HEK293 (cell line): Measurements from ENCODE around the gene SPON1.

Experiments
- SP2 ChIP-seq: fragments of 450-650 bp; formaldehyde crosslinking; IDR thresholded peaks from 2 replicates; pipeline ENCODE4 v1.5.1; 2016; ENCODE audit warnings: missing biosample characterization, missing genetic modification characterization
- YY1 ChIP-seq: fragments of 450-650 bp; formaldehyde crosslinking; IDR thresholded peaks from 2 replicates; pipeline ENCODE4 v1.5.1; 2018; ENCODE audit warnings: missing biosample characterization, missing genetic modification characterization
- ZBTB1 ChIP-seq: fragments of 450-650 bp; formaldehyde crosslinking; IDR thresholded peaks from 2 replicates; pipeline ENCODE4 v1.5.1; 2016; ENCODE audit warnings: missing biosample characterization, missing genetic modification characterization
- ZNF175 ChIP-seq: fragments of 450-650 bp; formaldehyde crosslinking; IDR thresholded peaks from 2 replicates; pipeline ENCODE4 v1.5.1; 2016; ENCODE audit warnings: missing biosample characterization, missing genetic modification characterization
- ZNF19 ChIP-seq: fragments of 450-650 bp; formaldehyde crosslinking; IDR thresholded peaks from 2 replicates; pipeline ENCODE4; 2016; ENCODE audit warnings: missing biosample characterization, missing genetic modification characterization, low read depth
- ZNF423 ChIP-seq: fragments of 450-650 bp; formaldehyde crosslinking; IDR thresholded peaks from 2 replicates; pipeline ENCODE4 v1.5.1; 2016; ENCODE audit warnings: missing biosample characterization, missing genetic modification characterization
- ZNF658 ChIP-seq: fragments of 450-650 bp; formaldehyde crosslinking; IDR thresholded peaks from 2 replicates; pipeline ENCODE4; 2016; ENCODE audit warnings: missing biosample characterization, missing genetic modification characterization
- ZNF777 ChIP-seq: fragments of 450-650 bp; formaldehyde crosslinking; IDR thresholded peaks from 2 replicates; pipeline ENCODE4 v1.5.1; 2017; ENCODE audit warnings: missing biosample characterization, missing genetic modification characterization, borderline replicate concordance
- ZNF830 ChIP-seq: fragments of 450-650 bp; IDR thresholded peaks from 2 replicates; pipeline ENCODE4 v1.5.0; 2018; ENCODE audit warnings: missing biosample characterization, missing genetic modification characterization, low read depth, mild to moderate bottlenecking, moderate library complexity
- TF ChIP-seq, protein P1 (sequence below): fragments of 450-650 bp; formaldehyde crosslinking; IDR thresholded peaks from 2 replicates; pipeline ENCODE4 v1.5.1; 2016; ENCODE audit warnings: missing biosample characterization, missing genetic modification characterization
- TF ChIP-seq, protein P2 (sequence below): fragments of 450-650 bp; formaldehyde crosslinking; IDR thresholded peaks from 2 replicates; pipeline ENCODE4 v1.5.1; 2016; ENCODE audit warnings: missing biosample characterization, missing genetic modification characterization
- TF ChIP-seq, protein P3 (sequence below): fragments of 450-650 bp; formaldehyde crosslinking; IDR thresholded peaks from 2 replicates; pipeline ENCODE4 v1.5.1; 2016; ENCODE audit warnings: missing biosample characterization, missing genetic modification characterization, borderline replicate concordance
- TF ChIP-seq, protein P4 (sequence below): fragments of 450-650 bp; formaldehyde crosslinking; IDR thresholded peaks from 2 replicates; pipeline ENCODE4 v1.5.1; 2016; ENCODE audit warnings: missing biosample characterization, missing genetic modification characterization

DNA sequence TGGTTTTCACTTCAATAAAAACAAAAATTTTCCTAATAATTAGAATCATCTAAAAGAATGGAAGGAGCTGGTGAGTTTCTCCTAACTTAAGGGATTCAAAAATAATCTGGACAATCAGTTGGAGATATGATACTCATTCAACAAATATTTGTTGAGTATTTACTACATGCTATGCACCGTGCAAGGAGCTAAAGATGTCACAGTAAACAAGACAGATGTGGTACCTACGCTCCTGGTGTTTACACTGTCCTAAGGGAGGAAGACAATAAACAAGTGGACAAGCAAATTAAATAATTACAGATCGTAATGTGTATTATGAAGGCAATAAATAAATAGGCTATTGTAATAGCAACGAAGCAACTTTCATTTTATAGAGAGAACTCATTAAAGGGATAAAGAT is 9.9 kb upstream of the SPON1 start:
- TF ChIP-seq ZNF175: no peak
- no peak for TF ChIP-seq SP2 (tag by site-specific recombination)
- TF ChIP-seq, protein P1, sequence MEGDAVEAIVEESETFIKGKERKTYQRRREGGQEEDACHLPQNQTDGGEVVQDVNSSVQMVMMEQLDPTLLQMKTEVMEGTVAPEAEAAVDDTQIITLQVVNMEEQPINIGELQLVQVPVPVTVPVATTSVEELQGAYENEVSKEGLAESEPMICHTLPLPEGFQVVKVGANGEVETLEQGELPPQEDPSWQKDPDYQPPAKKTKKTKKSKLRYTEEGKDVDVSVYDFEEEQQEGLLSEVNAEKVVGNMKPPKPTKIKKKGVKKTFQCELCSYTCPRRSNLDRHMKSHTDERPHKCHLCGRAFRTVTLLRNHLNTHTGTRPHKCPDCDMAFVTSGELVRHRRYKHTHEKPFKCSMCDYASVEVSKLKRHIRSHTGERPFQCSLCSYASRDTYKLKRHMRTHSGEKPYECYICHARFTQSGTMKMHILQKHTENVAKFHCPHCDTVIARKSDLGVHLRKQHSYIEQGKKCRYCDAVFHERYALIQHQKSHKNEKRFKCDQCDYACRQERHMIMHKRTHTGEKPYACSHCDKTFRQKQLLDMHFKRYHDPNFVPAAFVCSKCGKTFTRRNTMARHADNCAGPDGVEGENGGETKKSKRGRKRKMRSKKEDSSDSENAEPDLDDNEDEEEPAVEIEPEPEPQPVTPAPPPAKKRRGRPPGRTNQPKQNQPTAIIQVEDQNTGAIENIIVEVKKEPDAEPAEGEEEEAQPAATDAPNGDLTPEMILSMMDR (tag by site-specific recombination): no peak
- TF ChIP-seq, protein P2, sequence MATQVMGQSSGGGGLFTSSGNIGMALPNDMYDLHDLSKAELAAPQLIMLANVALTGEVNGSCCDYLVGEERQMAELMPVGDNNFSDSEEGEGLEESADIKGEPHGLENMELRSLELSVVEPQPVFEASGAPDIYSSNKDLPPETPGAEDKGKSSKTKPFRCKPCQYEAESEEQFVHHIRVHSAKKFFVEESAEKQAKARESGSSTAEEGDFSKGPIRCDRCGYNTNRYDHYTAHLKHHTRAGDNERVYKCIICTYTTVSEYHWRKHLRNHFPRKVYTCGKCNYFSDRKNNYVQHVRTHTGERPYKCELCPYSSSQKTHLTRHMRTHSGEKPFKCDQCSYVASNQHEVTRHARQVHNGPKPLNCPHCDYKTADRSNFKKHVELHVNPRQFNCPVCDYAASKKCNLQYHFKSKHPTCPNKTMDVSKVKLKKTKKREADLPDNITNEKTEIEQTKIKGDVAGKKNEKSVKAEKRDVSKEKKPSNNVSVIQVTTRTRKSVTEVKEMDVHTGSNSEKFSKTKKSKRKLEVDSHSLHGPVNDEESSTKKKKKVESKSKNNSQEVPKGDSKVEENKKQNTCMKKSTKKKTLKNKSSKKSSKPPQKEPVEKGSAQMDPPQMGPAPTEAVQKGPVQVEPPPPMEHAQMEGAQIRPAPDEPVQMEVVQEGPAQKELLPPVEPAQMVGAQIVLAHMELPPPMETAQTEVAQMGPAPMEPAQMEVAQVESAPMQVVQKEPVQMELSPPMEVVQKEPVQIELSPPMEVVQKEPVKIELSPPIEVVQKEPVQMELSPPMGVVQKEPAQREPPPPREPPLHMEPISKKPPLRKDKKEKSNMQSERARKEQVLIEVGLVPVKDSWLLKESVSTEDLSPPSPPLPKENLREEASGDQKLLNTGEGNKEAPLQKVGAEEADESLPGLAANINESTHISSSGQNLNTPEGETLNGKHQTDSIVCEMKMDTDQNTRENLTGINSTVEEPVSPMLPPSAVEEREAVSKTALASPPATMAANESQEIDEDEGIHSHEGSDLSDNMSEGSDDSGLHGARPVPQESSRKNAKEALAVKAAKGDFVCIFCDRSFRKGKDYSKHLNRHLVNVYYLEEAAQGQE (tag by site-specific recombination): no peak
- TF ChIP-seq ZNF777 (tag by site-specific recombination): no peak
- TF ChIP-seq ZNF658 (tag by site-specific recombination): no peak
- TF ChIP-seq, protein P3, sequence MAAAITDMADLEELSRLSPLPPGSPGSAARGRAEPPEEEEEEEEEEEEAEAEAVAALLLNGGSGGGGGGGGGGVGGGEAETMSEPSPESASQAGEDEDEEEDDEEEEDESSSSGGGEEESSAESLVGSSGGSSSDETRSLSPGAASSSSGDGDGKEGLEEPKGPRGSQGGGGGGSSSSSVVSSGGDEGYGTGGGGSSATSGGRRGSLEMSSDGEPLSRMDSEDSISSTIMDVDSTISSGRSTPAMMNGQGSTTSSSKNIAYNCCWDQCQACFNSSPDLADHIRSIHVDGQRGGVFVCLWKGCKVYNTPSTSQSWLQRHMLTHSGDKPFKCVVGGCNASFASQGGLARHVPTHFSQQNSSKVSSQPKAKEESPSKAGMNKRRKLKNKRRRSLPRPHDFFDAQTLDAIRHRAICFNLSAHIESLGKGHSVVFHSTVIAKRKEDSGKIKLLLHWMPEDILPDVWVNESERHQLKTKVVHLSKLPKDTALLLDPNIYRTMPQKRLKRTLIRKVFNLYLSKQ (tag by site-specific recombination): no peak
- TF ChIP-seq YY1: no peak
- no peak for TF ChIP-seq ZNF830
- TF ChIP-seq ZNF19: no peak
- TF ChIP-seq, protein P4, sequence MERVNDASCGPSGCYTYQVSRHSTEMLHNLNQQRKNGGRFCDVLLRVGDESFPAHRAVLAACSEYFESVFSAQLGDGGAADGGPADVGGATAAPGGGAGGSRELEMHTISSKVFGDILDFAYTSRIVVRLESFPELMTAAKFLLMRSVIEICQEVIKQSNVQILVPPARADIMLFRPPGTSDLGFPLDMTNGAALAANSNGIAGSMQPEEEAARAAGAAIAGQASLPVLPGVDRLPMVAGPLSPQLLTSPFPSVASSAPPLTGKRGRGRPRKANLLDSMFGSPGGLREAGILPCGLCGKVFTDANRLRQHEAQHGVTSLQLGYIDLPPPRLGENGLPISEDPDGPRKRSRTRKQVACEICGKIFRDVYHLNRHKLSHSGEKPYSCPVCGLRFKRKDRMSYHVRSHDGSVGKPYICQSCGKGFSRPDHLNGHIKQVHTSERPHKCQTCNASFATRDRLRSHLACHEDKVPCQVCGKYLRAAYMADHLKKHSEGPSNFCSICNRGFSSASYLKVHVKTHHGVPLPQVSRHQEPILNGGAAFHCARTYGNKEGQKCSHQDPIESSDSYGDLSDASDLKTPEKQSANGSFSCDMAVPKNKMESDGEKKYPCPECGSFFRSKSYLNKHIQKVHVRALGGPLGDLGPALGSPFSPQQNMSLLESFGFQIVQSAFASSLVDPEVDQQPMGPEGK: no peak
- no peak for TF ChIP-seq ZNF423 (tag by site-specific recombination)
- TF ChIP-seq ZBTB1 (tag by site-specific recombination): no peak
